GM18511 (cell line): ENCODE results near the gene BBLN.
"Not testable (repeated sequence)": the region's sequence is repeated elsewhere in the genome, so short reads cannot be mapped to it uniquely, and the experiment has no call there.

Experiments used
- ATAC-seq: cut with Tn5 transposase; IDR thresholded peaks from one replicate; pipeline ENCODE4 v1.9.1; 2021; ENCODE audit warnings: mild to moderate bottlenecking, moderate library complexity; ENCODE audit not compliant: unreplicated experiment

Gene BBLN

GRCh38 chr9:128162215-128163026 lies 2.4 kb downstream of the BBLN start:
- ATAC-seq = no peak

GRCh38 chr9:128163027-128163515 lies 3.0 kb downstream of the BBLN start:
- ATAC-seq = no peak

GRCh38 chr9:128163523-128164306 lies 3.6 kb downstream of the BBLN start:
- ATAC-seq = no peak

GRCh38 chr9:128164307-128164885 lies 4.3 kb downstream of the BBLN start:
- ATAC-seq = no peak

- ATAC-seq = no peak
Observed at GRCh38 chr9:128166169-128166568, 6.1 kb downstream of the BBLN start.

GRCh38 chr9:128167209-128167608 lies 7.1 kb downstream of the BBLN start:
- ATAC-seq = no peak

GRCh38 chr9:128168731-128169308 lies 8.8 kb downstream of the BBLN start:
- ATAC-seq = no peak

GRCh38 chr9:128169492-128169891 lies 9.4 kb downstream of the BBLN start:
- no peak for ATAC-seq

GRCh38 chr9:128169925-128170324 lies 9.9 kb downstream of the BBLN start:
- ATAC-seq = no peak

GRCh38 chr9:128174062-128174461 lies 14.0 kb downstream of the BBLN start:
- ATAC-seq = no peak

GRCh38 chr9:128175102-128175563 lies 15.1 kb downstream of the BBLN start:
- ATAC-seq = no peak

- no peak for ATAC-seq
Observed at GRCh38 chr9:128175726-128176125, 15.7 kb downstream of the BBLN start.

GRCh38 chr9:128178806-128179431 lies 18.9 kb downstream of the BBLN start:
- no peak for ATAC-seq

GRCh38 chr9:128180001-128180400 lies 19.9 kb downstream of the BBLN start:
- no peak for ATAC-seq

- no peak for ATAC-seq
Observed at GRCh38 chr9:128180447-128180846, 20.4 kb downstream of the BBLN start.

- ATAC-seq = not testable (repeated sequence)
Observed at GRCh38 chr9:128181480-128181879, 21.4 kb downstream of the BBLN start.

GRCh38 chr9:128182893-128183588 lies 23.0 kb downstream of the BBLN start:
- ATAC-seq = no peak

GRCh38 chr9:128185979-128186965 lies 26.2 kb downstream of the BBLN start:
- no peak for ATAC-seq

GRCh38 chr9:128187361-128187760 lies 27.3 kb downstream of the BBLN start:
- ATAC-seq = no peak
